GM12878 (cell line): ENCODE results near the gene HAUS7. TPM values are rescaled to one million over a fixed set of nuclear protein-coding genes. Genes with fewer than 3 reads are reported as not detected.

Experiments
- DPF2 ChIP-seq: fragments of 450-650 bp; IDR thresholded peaks from 2 replicates; pipeline ENCODE4 v1.6.1; 2017; ENCODE audit warnings: mild to moderate bottlenecking
- EP300 ChIP-seq, 2 experiments: fragments of 150-350 bp in 1 of 2; IDR thresholded peaks; 2 replicates each; pipeline ENCODE4 v1.6.1; 2011 to 2012; ENCODE audit warnings: low read depth in 2 of 2, low read length in 2 of 2, borderline replicate concordance in 1 of 2, improper control_type of control experiment in 1 of 2, inconsistent platforms in 1 of 2; ENCODE audit not compliant: control insufficient read depth in 1 of 2
- HCFC1 ChIP-seq: fragments of 150-350 bp; IDR thresholded peaks from 2 replicates; pipeline ENCODE4 v1.6.1; 2014; ENCODE audit warnings: low read length
- JUNB ChIP-seq: IDR thresholded peaks from 2 replicates; pipeline ENCODE4 v1.6.1; 2016; ENCODE audit warnings: antibody characterized with exemption, mild to moderate bottlenecking
- MTA3 ChIP-seq: IDR thresholded peaks from 2 replicates; pipeline ENCODE4 v1.6.1; 2012; ENCODE audit warnings: low read length, inconsistent platforms, borderline replicate concordance
- SMC3 ChIP-seq: IDR thresholded peaks from 2 replicates; pipeline ENCODE4 v1.6.1; 2011; ENCODE audit warnings: low read length, improper control_type of control experiment, borderline replicate concordance
- SP1 ChIP-seq: IDR thresholded peaks from one replicate; pipeline ENCODE4 v1.6.1; 2011; ENCODE audit warnings: low read depth, low read length
- YY1 ChIP-seq: IDR thresholded peaks from 2 replicates; pipeline ENCODE4 v1.6.1; 2011; ENCODE audit warnings: low read depth, mild to moderate bottlenecking, low read length
- polyA plus RNA-seq, 11 experiments: library from polyadenylated mRNA; depleted of rRNA in 4 of 11; unstranded in 6 of 11; stranded (reverse) in 5 of 11; fragments of >200 nt; fragmentation: Nextera tagmentation in 4 of 11; fragmentation: Illumina TruSeq in 1 of 11; extraction: Ambion mirVana in 4 of 11; extraction: Trizol in 1 of 11; gene quantifications; 1 replicate in 1 of 11; 2 replicates in 10 of 11; pipeline versions ENCODE4 v1.2.1 to v1.2.3, GENCODE V29; 2011 to 2016; ENCODE audit warnings: inconsistent platforms in 2 of 11, missing spikeins in 2 of 11, low read depth in 1 of 11
- total RNA-seq, 4 experiments: library from RNA; depleted of rRNA in 3 of 4; stranded (reverse); fragments of >200 nt in 3 of 4; fragmentation: Illumina TruSeq in 1 of 4; extraction: Trizol in 1 of 4; gene quantifications; 2 replicates each; pipeline versions ENCODE4 v1.2.1 to v1.2.3, GENCODE V29; 2013 to 2021
- TF ChIP-seq, protein P1 (sequence below): IDR thresholded peaks from 2 replicates; pipeline ENCODE4 v1.6.1; 2011; ENCODE audit warnings: mild to moderate bottlenecking, low read depth, low read length, moderate library complexity; ENCODE audit not compliant: insufficient replicate concordance
- TF ChIP-seq, protein P2 (sequence below), 3 experiments: IDR thresholded peaks in 2 of 3; conservative IDR thresholded peaks in 1 of 3; 2 replicates each; pipeline ENCODE4 v1.5.1; 2011; ENCODE audit warnings: low read depth in 3 of 3, low read length in 3 of 3, mild to moderate bottlenecking in 3 of 3, control low read depth in 2 of 3, moderate library complexity in 2 of 3, inconsistent platforms in 1 of 3, mixed read lengths in 1 of 3; ENCODE audit not compliant: control insufficient read depth in 2 of 3, insufficient read depth in 1 of 3; ENCODE audit errors: extremely low read depth in 1 of 3
- TF ChIP-seq, protein P3 (sequence below): fragments of 150-350 bp; IDR thresholded peaks from 2 replicates; pipeline ENCODE4 v1.6.1; 2016; ENCODE audit warnings: low read depth, low read length
- TF ChIP-seq, protein P4 (sequence below): fragments of 450-650 bp; conservative IDR thresholded peaks from 2 replicates; pipeline ENCODE4 v1.6.1; 2017; ENCODE audit warnings: mild to moderate bottlenecking, moderate library complexity

The HAUS7 gene
- total and polyA plus RNA-seq, 10 of the 15 experiments (the other 5 are each of a cell fraction or from before 2014, with no cell fraction given) = 6.7 to 63.3 (median 24.1) TPM

DNA sequence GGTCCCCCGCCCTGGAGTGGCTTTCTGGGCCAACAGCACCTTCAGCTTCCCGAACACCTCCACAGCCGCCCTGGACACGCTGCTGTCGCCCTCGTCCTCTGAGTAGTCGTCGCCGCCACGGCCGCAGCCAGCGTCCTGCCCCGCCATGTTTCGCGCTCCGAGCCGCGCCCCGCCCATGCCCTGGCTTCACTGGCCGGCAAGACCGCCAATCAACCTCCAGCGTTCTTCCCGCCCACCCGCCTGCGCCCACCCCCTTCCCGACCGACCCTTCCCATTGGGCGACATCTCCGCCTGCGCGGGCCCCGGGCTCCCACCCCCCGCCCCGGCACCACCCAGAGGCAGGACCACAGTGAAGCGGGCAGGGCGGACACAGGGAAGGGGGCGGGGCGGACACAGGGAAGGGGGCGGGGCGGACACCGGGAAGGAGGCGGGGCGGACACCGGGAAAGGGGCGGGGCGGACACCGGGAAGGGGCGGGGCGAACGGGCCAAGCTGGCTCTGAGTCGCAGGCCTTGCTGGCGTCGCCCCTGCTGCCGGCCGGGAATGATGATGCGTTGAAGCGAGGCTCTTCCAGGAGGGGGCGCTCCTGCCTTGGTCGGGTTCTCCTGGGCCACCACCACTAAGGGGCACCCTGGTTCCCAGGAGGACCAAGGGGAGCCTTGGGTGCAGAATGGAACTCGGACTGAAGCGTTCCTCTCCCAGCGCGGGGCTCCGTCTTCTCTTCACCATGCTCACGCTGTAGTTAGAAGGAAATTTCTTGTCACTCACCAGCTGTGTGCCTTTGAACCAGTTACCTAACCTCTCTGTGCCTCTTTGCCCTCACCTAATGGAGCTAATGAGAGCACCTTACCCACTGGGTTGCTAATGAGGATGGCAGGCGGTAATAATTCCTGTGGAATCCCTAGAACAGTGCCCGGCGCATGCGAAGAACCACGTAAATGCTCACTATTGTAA lies at the start of gene HAUS7 (continued):
- TF ChIP-seq, protein P1, sequence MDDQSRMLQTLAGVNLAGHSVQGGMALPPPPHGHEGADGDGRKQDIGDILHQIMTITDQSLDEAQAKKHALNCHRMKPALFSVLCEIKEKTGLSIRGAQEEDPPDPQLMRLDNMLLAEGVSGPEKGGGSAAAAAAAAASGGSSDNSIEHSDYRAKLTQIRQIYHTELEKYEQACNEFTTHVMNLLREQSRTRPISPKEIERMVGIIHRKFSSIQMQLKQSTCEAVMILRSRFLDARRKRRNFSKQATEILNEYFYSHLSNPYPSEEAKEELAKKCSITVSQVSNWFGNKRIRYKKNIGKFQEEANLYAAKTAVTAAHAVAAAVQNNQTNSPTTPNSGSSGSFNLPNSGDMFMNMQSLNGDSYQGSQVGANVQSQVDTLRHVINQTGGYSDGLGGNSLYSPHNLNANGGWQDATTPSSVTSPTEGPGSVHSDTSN = peak; percentile 86
- TF ChIP-seq MTA3 (no peak), SP1 (peak; percentile 41), YY1 (peak; percentile 89), EP300 (IDR thresholded peaks at IDR 0.05; ENCODE audit: borderline replicate concordance in 1 of 2, control insufficient read depth in 1 of 2, low read depth in 2 of 2, low read length in 2 of 2) (no peak), SMC3 (peak; percentile 20; the same call in 1 of the 2 replicates), DPF2 (peak; percentile 36; the same call in 1 of the 2 replicates), JUNB (no peak), HCFC1 (no peak)
- TF ChIP-seq, protein P2, sequence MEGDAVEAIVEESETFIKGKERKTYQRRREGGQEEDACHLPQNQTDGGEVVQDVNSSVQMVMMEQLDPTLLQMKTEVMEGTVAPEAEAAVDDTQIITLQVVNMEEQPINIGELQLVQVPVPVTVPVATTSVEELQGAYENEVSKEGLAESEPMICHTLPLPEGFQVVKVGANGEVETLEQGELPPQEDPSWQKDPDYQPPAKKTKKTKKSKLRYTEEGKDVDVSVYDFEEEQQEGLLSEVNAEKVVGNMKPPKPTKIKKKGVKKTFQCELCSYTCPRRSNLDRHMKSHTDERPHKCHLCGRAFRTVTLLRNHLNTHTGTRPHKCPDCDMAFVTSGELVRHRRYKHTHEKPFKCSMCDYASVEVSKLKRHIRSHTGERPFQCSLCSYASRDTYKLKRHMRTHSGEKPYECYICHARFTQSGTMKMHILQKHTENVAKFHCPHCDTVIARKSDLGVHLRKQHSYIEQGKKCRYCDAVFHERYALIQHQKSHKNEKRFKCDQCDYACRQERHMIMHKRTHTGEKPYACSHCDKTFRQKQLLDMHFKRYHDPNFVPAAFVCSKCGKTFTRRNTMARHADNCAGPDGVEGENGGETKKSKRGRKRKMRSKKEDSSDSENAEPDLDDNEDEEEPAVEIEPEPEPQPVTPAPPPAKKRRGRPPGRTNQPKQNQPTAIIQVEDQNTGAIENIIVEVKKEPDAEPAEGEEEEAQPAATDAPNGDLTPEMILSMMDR (IDR thresholded peaks at IDR 0.05 in 2 of 3, conservative IDR thresholded peaks at IDR 0.05 in 1 of 3; ENCODE audit: control insufficient read depth in 2 of 3, extremely low read depth in 1 of 3, insufficient read depth in 1 of 3, low read depth in 3 of 3, low read length in 3 of 3) = peak; percentile 55 to 80 (median 59)
- TF ChIP-seq, protein P3, sequence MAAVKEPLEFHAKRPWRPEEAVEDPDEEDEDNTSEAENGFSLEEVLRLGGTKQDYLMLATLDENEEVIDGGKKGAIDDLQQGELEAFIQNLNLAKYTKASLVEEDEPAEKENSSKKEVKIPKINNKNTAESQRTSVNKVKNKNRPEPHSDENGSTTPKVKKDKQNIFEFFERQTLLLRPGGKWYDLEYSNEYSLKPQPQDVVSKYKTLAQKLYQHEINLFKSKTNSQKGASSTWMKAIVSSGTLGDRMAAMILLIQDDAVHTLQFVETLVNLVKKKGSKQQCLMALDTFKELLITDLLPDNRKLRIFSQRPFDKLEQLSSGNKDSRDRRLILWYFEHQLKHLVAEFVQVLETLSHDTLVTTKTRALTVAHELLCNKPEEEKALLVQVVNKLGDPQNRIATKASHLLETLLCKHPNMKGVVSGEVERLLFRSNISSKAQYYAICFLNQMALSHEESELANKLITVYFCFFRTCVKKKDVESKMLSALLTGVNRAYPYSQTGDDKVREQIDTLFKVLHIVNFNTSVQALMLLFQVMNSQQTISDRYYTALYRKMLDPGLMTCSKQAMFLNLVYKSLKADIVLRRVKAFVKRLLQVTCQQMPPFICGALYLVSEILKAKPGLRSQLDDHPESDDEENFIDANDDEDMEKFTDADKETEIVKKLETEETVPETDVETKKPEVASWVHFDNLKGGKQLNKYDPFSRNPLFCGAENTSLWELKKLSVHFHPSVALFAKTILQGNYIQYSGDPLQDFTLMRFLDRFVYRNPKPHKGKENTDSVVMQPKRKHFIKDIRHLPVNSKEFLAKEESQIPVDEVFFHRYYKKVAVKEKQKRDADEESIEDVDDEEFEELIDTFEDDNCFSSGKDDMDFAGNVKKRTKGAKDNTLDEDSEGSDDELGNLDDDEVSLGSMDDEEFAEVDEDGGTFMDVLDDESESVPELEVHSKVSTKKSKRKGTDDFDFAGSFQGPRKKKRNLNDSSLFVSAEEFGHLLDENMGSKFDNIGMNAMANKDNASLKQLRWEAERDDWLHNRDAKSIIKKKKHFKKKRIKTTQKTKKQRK = no peak
- TF ChIP-seq, protein P4, sequence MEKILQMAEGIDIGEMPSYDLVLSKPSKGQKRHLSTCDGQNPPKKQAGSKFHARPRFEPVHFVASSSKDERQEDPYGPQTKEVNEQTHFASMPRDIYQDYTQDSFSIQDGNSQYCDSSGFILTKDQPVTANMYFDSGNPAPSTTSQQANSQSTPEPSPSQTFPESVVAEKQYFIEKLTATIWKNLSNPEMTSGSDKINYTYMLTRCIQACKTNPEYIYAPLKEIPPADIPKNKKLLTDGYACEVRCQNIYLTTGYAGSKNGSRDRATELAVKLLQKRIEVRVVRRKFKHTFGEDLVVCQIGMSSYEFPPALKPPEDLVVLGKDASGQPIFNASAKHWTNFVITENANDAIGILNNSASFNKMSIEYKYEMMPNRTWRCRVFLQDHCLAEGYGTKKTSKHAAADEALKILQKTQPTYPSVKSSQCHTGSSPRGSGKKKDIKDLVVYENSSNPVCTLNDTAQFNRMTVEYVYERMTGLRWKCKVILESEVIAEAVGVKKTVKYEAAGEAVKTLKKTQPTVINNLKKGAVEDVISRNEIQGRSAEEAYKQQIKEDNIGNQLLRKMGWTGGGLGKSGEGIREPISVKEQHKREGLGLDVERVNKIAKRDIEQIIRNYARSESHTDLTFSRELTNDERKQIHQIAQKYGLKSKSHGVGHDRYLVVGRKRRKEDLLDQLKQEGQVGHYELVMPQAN = peak; percentile 22; the same call in 1 of the 2 replicates
- TF ChIP-seq, all 136 proteins: peak for 18
